ENCODE results near the gene ZNF688. TPM values are rescaled to one million over a fixed set of nuclear protein-coding genes. Genes with fewer than 3 reads are reported as not detected.

Gene ZNF688
- total and polyA plus RNA-seq, 2 of the 8 experiments (the other 6 are each of a cell fraction or from before 2014, with no cell fraction given): 2.7 to 3.5 TPM

DNA sequence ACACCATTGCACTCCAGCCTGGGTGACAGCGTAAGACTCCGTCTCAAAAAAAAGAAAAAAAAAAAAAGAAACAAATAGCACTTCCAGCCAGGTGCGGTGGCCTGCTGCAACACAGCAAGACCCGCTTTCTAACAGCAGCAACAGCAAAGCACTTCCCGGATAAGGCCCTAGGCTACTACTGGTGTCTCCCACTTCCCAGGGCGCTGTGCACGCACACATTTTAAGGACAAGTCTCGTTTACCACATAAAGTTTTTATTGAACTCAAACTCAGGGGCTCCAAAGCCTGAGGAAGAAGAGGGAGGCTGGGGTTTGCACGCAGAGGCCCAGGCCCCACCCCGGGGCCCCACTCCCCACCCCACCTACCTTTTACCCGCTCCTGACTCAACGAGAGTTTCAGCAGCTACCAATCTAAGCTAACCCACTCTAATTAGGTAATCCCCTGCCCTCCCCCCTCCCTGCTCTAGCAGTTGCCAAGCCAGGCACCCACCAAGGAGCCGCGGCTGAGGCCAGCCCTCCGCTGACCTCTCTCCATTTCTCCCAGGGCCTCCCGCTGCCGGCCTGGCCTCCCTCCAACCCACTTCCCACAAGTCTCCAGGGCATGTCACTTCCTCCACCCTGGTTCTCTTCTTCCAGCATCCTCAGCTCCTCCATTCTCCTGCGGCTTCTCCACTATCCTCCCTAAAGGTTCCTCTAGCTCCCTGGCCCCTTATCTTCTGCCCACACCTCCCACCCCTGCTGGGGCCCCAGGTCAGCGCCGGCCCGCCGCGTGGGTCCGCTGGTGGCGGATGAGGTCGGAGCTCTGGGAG is 47.5 kb downstream of the ZNF688 start:
- Histone ChIP-seq H2BK12ac (ENCODE audit: low read depth, low read length) (no peak overlapping the region), H3K14ac (ENCODE audit: insufficient read length) (no peak overlapping the region), H3K27me3 (replicated peaks in 1 of 4; ENCODE audit: control insufficient read depth in 3 of 4, extremely low read depth in 1 of 4, insufficient read depth in 3 of 4, low read length in 3 of 4) (no peaks in the 10 kb centered on the region), H3K4me3 (ENCODE audit: extremely low read depth in 1 of 4, insufficient read depth in 2 of 4, low read depth in 3 of 4, low read length in 4 of 4) (no peak overlapping the region), H3K23me2 (ENCODE audit: low read depth, low read length) (peaks cover 2% of the 10 kb centered on the region; the same call in 1 of the 2 replicates), H4K8ac (ENCODE audit: extremely low read depth, insufficient read depth, low read length) (no peak overlapping the region), H3K79me2 (ENCODE audit: control insufficient read depth in 1 of 2, insufficient read depth in 2 of 2, low read length in 2 of 2) (no peaks in the 10 kb centered on the region), H3K9ac (replicated peaks in 1 of 4; ENCODE audit: extremely low read depth in 1 of 4, low read depth in 3 of 4, low read length in 3 of 4) (no peak overlapping the region), H3K23ac (ENCODE audit: insufficient read length) (no peak overlapping the region), H4K20me1 (replicated peaks in 1 of 2; ENCODE audit: control insufficient read depth in 1 of 2, insufficient read depth in 2 of 2, low read length in 2 of 2) (peaks cover 0 to 2% of the 10 kb centered on the region in 2 experiments), H3K4ac (replicated peaks; ENCODE audit: insufficient read length, low read depth, low read length) (no peak overlapping the region), H4K91ac (replicated peaks; ENCODE audit: insufficient read length, low read length) (no peak overlapping the region), H2BK5ac (ENCODE audit: low read depth, low read length) (no peak overlapping the region), H4K5ac (ENCODE audit: insufficient read length, low read depth, low read length) (no peak overlapping the region), H2BK15ac (ENCODE audit: low read length) (no peak overlapping the region), H2BK20ac (ENCODE audit: low read length) (no peak overlapping the region), H2AFZ (ENCODE audit: low read length) (no peak overlapping the region), H3K79me1 (ENCODE audit: low read depth, low read length) (no peaks in the 10 kb centered on the region), H3K9me3 (ENCODE audit: insufficient read depth in 2 of 2, low read depth in 1 of 2, low read length in 1 of 2) (no peaks in the 10 kb centered on the region), H3K4me1 (replicated peaks in 1 of 4; ENCODE audit: control insufficient read depth in 3 of 4, insufficient read depth in 4 of 4, low read length in 3 of 4) (peaks cover 3 to 6% (median 6%) of the 10 kb centered on the region in 4 experiments; a peak in 6 of 7 replicates), H3K56ac (replicated peaks; ENCODE audit: insufficient read length, low read depth, low read length) (no peak overlapping the region), H2BK120ac (replicated peaks; ENCODE audit: low read depth, low read length) (no peak overlapping the region), H3K36me3 (ENCODE audit: control insufficient read depth in 2 of 4, insufficient read depth in 4 of 4, low read length in 3 of 4) (peaks cover 0 to 11% (median 0%) of the 10 kb centered on the region in 4 experiments; a peak in 1 of 8 replicates), H3K27ac (ENCODE audit: low read depth, low read length) (no peak overlapping the region), H3K4me2 (ENCODE audit: insufficient read depth in 1 of 2, low read depth in 2 of 2, low read length in 2 of 2) (no peak overlapping the region), H2AK5ac (ENCODE audit: low read depth, low read length) (no peak overlapping the region), H3K18ac (ENCODE audit: extremely low read depth, low read length) (no peak overlapping the region)
- ChIA-PET POLR2A (ENCODE audit: partially characterized antibody) (interaction anchor here (1.5 to 5.7 kb wide), 3 partner anchors 11 to 62 kb away, joined by 6 to 48 read pairs (median 12); partner anchors contain the start of genes ZNF747 and ZNF785), CTCF (ENCODE audit: partially characterized antibody) (interaction anchor here (0.7 to 2.1 kb wide), 8 partner anchors 9 to 114 kb away, joined by 3 to 11 read pairs (median 6); partner anchors contain the start of gene ZNF747)
- WGBS, 2 experiments (ENCODE audit: extremely low coverage in 1 of 2, insufficient coverage in 1 of 2, insufficient read length in 1 of 2, insufficient replicate concordance in 2 of 2, low coverage in 1 of 2, low lambda C conversion rate in 2 of 2, missing lambda C conversion rate in 1 of 2): 91% methylated on average over 21 of the region's 26 CpGs; no CpG with 5 or more reads in 1 of the 2 experiments
- FAIRE-seq (no peak), DNase-seq (ENCODE audit: low read depth in 1 of 2, low spot score in 2 of 2) (no peak)
- TF ChIP-seq, protein P1, sequence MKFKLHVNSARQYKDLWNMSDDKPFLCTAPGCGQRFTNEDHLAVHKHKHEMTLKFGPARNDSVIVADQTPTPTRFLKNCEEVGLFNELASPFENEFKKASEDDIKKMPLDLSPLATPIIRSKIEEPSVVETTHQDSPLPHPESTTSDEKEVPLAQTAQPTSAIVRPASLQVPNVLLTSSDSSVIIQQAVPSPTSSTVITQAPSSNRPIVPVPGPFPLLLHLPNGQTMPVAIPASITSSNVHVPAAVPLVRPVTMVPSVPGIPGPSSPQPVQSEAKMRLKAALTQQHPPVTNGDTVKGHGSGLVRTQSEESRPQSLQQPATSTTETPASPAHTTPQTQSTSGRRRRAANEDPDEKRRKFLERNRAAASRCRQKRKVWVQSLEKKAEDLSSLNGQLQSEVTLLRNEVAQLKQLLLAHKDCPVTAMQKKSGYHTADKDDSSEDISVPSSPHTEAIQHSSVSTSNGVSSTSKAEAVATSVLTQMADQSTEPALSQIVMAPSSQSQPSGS (IDR thresholded peaks at IDR 0.05; ENCODE audit: low read length): no peak
- TF ChIP-seq POLR2A (IDR thresholded peaks at IDR 0.05; ENCODE audit: control extremely low read depth in 1 of 2, low read depth in 2 of 2, low read length in 2 of 2) (no peak), CREB1 (IDR thresholded peaks at IDR 0.05) (no peak), RNF2 (IDR thresholded peaks at IDR 0.05; ENCODE audit: borderline replicate concordance, low read depth, low read length, missing control alignments, poor library complexity, severe bottlenecking) (no peak), PHF8 (conservative IDR thresholded peaks at IDR 0.05; ENCODE audit: low read depth, low read length) (no peak), SUZ12 (IDR thresholded peaks at IDR 0.05; ENCODE audit: low read length) (no peak), SAP30 (IDR thresholded peaks at IDR 0.05; ENCODE audit: insufficient read depth, insufficient replicate concordance, low read length) (no peak), SIN3A (conservative IDR thresholded peaks at IDR 0.05 in 1 of 2, IDR thresholded peaks at IDR 0.05 in 1 of 2; ENCODE audit: low read depth in 1 of 2, low read length in 2 of 2) (no peak), TBP (IDR thresholded peaks at IDR 0.05; ENCODE audit: low read depth, low read length) (no peak), SIRT6 (IDR thresholded peaks at IDR 0.05; ENCODE audit: low read length) (no peak)

Data from H1 (cell line).